GM21381 (cell line): ENCODE measurements around the gene ELN.
"Not testable (repeated sequence)": the region's sequence is repeated elsewhere in the genome, so short reads cannot be mapped to it uniquely, and the experiment has no call there.

ENCODE experiments used
- ATAC-seq: cut with Tn5 transposase; IDR thresholded peaks from one replicate; pipeline ENCODE4 v1.9.1; 2021; ENCODE audit warnings: mild to moderate bottlenecking, moderate library complexity; ENCODE audit not compliant: unreplicated experiment

ELN gene

GRCh38 chr7:74027683-74028320, at the start of gene ELN:
Gene ELN (plus strand): TSS chr7:74028173. CDS start chr7:74028188, 15 bp downstream.
- ATAC-seq = no peak

GRCh38 chr7:73978661-73979563, 49.1 kb upstream of the ELN start:
- no peak for ATAC-seq

DNA sequence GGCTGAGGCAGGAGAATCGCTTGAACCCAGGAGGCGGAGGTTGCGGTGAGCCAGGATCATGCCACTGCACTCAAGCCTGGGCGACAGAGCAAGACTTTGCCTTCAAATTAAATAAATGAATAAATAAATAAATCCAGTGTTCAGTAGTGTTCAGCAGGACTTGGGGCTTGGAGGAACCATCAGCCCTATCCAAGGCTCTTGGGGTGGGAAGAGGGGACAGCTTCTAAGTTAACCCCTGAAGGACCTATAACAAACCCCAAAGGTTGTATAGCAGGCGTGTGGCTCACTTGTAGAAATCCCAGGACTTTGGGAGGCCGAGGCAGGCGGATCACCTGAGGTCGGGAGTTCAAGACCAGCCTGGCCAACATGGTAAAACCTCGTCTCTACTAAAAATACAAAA, 48.3 kb upstream of the ELN start:
- not testable (repeated sequence) for ATAC-seq

- ATAC-seq = no peak
These were observed 47.8 kb upstream of the ELN start for GRCh38 chr7:73980206-73980605.

DNA sequence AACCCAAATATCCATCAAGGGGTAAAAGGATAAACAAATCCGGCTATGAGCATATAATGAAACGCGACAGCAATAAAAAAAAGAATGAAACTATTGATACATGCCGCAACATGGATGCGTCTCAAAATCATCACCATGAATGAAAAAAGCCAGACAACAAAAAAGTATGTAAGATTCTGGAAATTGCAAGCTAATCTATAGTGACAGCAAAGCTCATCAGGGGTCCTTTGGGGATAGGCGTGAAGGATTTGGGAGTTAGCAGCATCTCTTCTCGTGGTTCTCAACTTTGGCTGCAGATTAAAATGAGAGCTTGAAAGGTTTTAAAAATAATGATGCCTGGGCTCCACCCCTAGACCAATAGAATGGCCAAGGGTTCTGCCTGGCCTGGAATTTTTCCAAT, 46.0 kb upstream of the ELN start:
- ATAC-seq = no peak

DNA sequence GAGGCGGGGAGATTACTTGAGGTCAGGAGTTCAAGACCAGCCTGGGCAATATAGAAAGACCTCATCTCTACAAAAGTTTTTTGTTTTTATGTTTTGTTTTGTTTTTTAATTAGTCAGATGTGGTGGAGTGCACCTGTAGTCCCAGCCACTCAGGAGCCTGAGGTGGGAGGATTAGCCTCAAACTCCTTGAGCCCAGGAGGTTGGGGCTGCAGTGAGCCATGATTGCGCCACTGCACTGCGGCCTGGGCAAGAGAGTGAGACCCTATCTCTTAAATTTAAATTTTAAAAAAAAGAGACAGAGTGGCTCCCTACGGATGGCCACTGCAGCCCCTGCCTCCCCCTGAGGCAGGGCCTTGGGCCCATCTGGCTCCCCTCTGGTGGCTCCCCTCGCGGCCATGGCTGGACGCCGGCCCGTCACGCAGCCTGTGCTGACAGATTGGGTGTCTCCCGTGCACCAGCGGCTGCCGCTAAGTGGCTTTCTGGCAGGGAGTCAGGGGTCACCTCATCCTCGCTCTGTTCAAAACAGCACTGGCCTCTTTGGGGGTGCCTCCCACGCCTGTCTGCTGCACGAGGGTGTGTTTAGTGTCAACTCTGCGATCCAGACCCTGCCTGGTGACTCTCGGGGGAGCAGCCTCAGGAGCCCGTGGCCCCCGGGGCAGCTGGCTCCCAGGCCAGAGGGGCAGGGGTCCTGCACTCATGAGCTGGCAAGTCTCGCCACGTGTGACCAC, 44.4 kb upstream of the ELN start:
- ATAC-seq = no peak

- ATAC-seq = no peak
These were observed 43.3 kb upstream of the ELN start for GRCh38 chr7:73984481-73985205.

DNA sequence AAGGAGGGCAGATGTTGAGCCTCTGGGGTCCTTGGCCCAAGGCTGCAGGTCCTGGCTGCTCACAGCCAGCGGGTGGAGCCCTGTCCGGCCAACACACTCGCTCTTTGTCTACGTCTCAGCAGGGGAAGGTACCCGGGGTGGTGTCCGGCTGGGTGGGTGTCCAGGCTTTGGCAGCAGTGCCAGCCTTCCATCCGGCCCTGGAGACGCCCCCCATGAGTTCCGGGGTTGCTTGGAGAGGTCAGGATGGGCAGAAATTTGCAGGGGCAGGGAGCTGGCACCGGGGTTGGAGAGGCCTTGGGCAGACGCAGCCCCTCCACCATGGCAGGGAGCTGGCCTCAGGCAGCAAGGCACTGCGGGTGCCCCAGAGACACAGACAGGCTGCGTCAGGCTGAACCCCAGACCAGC, 42.2 kb upstream of the ELN start:
- ATAC-seq = no peak

- no peak for ATAC-seq
These were observed 41.8 kb upstream of the ELN start for GRCh38 chr7:73986158-73986631.

DNA sequence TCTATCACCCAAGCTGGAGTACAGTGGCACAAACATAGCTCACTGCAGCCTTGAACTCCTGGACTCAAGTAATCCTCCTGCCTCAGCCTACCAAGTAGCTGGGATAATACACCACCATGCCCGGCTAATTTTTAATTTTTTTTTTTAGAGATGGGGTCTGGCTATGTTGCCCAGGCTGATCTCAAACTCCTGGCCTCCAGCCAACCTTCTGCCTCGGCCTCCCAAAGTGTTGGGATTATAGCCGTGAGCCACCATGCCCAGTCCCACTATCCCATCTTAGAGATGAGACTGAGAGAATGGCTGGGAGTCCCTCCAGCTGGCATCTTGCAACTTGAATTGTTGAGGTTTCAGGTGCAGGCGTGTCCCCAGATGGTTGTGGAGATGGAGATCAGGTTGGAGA, 40.7 kb upstream of the ELN start:
- no peak for ATAC-seq

GRCh38 chr7:73988197-73988596, 39.8 kb upstream of the ELN start:
- ATAC-seq = no peak

GRCh38 chr7:73991522-73992100, 36.4 kb upstream of the ELN start:
- no peak for ATAC-seq

- no peak for ATAC-seq
These were observed 35.8 kb upstream of the ELN start for GRCh38 chr7:73992101-73992562.

DNA sequence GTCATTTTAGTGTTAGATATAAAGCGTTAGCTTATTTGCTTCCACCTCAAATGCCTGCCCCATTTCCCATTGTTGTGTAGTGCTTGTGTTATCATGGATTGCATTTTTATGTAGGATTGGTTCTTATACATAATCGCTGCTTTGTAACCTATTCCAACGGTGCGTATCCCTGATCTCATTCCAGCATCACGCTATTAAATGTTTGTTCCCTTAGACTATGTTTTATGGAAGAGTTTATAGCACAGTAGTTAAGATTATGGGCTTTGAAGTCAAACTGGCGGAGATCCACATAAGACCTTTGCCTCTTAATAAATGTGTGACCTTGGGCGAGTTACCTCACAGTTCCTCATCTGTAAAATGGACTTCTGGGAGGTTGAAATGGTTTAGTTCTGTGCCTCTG, 34.0 kb upstream of the ELN start:
- ATAC-seq = no peak

DNA sequence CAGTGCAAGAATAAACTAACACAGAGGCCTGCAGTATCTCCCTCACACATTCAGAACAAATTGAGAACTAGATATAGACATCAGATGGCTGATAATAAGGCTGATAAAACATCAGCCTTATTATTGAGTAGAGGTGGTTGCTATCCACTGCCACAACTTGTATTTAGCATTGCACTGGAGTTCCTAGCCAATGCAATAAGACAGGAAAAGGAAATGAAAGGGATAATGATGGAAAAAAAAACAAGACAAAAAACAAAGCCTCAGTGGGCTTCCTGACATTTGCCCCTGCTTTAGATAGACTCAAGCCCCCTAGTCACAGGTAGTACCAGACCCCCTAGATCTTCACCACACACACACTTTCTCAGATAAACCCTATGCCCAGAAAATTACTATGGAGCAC, 33.2 kb upstream of the ELN start:
- ATAC-seq = no peak

DNA sequence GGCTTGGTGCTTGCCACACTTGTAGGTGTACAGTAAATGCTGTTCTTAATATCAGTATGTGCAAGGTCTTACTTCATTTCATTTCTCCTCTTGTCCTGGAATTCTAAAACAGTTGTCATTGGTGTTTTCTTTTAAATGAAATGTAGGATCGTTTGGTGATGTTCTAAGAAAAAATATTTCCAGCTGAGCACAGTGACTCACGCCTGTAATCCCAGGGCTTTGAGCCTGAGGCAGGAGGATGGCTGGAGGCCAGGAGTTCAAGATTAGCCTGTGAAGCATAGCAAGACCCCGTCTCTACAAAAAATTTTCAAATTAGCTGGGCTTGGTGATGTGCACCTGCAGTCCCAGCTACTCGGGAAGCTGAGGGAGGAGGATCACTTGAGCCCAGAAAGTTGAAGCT, 32.6 kb upstream of the ELN start:
- ATAC-seq = no peak

DNA sequence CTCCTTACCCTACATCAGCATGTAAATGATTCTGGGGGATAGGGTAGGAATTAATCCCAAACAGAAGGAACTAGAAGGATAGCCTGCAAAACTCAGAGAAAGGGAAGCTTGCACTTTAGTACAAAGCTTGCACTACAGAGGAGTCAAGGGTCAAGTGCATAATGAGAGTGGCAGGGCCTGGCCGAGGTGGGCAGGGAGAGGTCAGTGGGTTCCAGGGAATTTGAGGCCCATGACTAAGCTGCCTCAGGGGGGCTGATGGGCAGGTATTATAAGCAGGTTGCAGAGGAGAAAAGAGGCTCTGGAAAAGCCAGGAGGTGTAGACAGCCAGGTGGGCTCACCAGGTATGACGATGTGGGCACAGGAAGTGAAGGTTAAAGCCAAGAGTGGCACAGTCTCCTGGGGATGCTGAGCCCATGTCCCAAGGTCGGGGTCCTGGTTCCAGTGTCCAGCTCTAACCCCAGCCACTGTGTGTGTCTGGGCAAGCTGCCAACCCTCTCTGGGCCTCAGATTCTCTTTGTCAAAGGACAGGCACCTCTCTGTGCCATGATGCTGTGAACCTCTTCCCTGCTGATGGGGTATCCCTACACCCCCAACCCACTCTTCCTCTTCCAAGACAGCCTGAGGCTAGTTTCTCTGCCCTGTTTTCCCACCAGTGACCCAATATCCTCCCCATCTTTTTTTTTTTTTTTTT, 32.0 kb upstream of the ELN start:
- no peak for ATAC-seq

DNA sequence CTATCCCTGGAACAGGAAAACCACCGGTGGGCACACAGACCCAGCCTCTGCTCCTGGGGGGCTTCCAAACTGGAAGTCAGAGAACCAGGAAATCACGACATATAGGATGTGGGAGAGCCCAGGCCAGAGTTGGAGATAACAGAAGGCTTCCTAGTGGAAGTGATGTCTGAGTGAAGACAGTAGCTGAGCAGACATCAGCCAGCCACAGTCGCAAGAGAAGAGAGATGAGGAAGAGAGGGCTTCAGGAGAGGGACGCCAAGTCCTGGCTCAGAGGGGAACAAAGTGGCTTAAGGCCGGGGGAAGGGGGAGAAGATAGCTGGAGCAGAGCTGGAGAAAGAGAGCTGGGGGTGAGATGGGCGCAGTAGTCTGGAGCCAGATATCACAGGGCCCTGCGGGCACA, 30.9 kb upstream of the ELN start:
- ATAC-seq = no peak

GRCh38 chr7:73999664-74000435, 28.1 kb upstream of the ELN start:
- ATAC-seq = no peak
